MCF 10A (cell line): ENCODE measurements around the gene CXCL16. TPM values are rescaled to one million over a fixed set of nuclear protein-coding genes. Genes with fewer than 3 reads are reported as not detected.
"Not testable (repeated sequence)": the region's sequence is repeated elsewhere in the genome, so short reads cannot be mapped to it uniquely, and the experiment has no call there.

Experiments used
- BruUV-seq: library from RNA; stranded (reverse); fragments of 400-500 nt; replicated peaks from 2 replicates; lab custom pipeline; 2021; lab: Mats Ljungman, UMichigan
- CTCF ChIA-PET: fragments of 300-600 bp; sonication (Branson Sonifier 250); formaldehyde crosslinking; extraction: SDS; loops from one replicate; lab custom pipeline; 2021; ENCODE audit warnings: antibody characterized with exemption, inconsistent platforms; lab: Yijun Ruan, JAX
- POLR2A ChIA-PET: fragments of 300-600, 350-650 bp; sonication (Branson Sonifier 250); formaldehyde crosslinking; extraction: SDS; loops from one replicate; lab custom pipeline; 2020; ENCODE audit warnings: antibody characterized with exemption, inconsistent platforms; lab: Yijun Ruan, JAX
- DNase-seq: peaks from one replicate; pipeline ENCODE4 v3.0.0-alpha.2; 2018; ENCODE audit not compliant: unreplicated experiment
- H3K27ac Mint-ChIP-seq: one replicate; pipeline ENCODE4 v1.8.0; 2022; ENCODE audit warnings: mild to moderate bottlenecking, low read depth, mixed read lengths; ENCODE audit not compliant: unreplicated experiment
- H3K27me3 Mint-ChIP-seq: one replicate; pipeline ENCODE4 v1.8.0; 2022; ENCODE audit warnings: mixed read lengths; ENCODE audit not compliant: insufficient read depth, unreplicated experiment
- H3K36me3 Mint-ChIP-seq: one replicate; pipeline ENCODE4 v1.8.0; 2022; ENCODE audit warnings: mild to moderate bottlenecking, moderate library complexity, mixed read lengths; ENCODE audit not compliant: insufficient read depth, unreplicated experiment
- H3K4me1 Mint-ChIP-seq: one replicate; pipeline ENCODE4 v1.8.0; 2022; ENCODE audit warnings: mixed read lengths; ENCODE audit not compliant: insufficient read depth, unreplicated experiment
- H3K4me3 Mint-ChIP-seq: one replicate; pipeline ENCODE4 v1.8.0; 2022; ENCODE audit warnings: mild to moderate bottlenecking, moderate library complexity, mixed read lengths; ENCODE audit not compliant: unreplicated experiment
- H3K9me3 Mint-ChIP-seq: one replicate; pipeline ENCODE4 v1.8.0; 2022; ENCODE audit warnings: mixed read lengths; ENCODE audit not compliant: unreplicated experiment
- intact Hi-C: fragments of 100-400 bp; cut with micrococcal nuclease; formaldehyde crosslinking; loops from 2 replicates; pipeline ENCODE4 v1.14.1; 2022
- total RNA-seq: library from RNA; stranded (reverse); gene quantifications from 2 replicates; pipeline ENCODE4 v1.2.3, GENCODE V29; 2022
- TF ChIP-seq, protein P1 (sequence below): fragments of 200-600 bp; IDR thresholded peaks from one replicate; pipeline ENCODE4 v1.8.0; 2022; ENCODE audit warnings: antibody characterized with exemption, mild to moderate bottlenecking; ENCODE audit not compliant: unreplicated experiment

CXCL16 gene
- total RNA-seq, 1 experiment from 2014 or later, result 16.7 TPM

DNA sequence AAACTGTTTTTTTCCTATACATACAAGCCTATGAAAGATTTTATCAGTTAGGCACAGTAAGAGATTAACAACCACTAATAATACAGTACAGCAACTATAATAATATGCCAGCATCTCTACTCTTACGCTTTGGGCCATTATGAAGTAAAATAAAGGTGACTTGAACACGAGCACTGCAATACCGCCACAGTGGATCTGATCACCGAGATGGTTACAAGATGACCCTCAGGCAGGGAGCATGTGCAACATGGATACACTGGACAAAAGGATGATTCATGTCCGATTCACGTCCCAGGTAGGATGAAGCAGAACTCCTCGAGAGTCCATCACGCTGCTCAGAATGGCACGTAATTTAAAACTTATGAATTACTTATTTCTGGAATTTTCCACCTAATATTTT lies 46.3 kb downstream of the CXCL16 start:
- peaks cover 5% of the 10 kb centered on the region for H3K4me1 Mint-ChIP-seq
- no TSS peak for BruUV-seq
- H3K27ac Mint-ChIP-seq, result no peak overlapping the region
- TF ChIP-seq, protein P1, sequence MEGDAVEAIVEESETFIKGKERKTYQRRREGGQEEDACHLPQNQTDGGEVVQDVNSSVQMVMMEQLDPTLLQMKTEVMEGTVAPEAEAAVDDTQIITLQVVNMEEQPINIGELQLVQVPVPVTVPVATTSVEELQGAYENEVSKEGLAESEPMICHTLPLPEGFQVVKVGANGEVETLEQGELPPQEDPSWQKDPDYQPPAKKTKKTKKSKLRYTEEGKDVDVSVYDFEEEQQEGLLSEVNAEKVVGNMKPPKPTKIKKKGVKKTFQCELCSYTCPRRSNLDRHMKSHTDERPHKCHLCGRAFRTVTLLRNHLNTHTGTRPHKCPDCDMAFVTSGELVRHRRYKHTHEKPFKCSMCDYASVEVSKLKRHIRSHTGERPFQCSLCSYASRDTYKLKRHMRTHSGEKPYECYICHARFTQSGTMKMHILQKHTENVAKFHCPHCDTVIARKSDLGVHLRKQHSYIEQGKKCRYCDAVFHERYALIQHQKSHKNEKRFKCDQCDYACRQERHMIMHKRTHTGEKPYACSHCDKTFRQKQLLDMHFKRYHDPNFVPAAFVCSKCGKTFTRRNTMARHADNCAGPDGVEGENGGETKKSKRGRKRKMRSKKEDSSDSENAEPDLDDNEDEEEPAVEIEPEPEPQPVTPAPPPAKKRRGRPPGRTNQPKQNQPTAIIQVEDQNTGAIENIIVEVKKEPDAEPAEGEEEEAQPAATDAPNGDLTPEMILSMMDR, result no peak
- ChIA-PET CTCF (no interaction called here), POLR2A (no interaction called here)
- H3K9me3 Mint-ChIP-seq, result no peaks in the 10 kb centered on the region
- peak; percentile 39 for DNase-seq
- intact Hi-C loops, result no loop called here
- H3K36me3 Mint-ChIP-seq, result peaks cover 74% of the 10 kb centered on the region
- H3K27me3 Mint-ChIP-seq, result no peaks in the 10 kb centered on the region
- H3K4me3 Mint-ChIP-seq, result no peak overlapping the region

DNA sequence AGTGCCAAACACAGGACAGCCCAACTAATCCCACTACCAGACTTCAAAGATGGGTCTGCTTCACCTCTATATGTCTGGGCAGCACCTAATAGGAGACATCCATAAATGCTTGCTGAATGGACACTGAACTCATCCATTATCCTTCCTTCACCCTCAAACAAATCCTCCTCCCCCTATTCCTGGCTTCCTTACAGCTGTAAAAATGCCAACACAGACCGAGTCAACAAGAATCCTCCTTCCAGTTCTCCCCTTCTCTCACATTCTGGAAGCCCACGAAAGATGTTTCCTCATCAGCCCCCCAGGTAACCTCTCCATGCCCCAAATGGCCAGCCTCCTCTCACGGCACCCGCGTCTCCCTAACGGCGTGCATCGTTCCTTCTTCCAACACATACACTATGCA lies 48.0 kb downstream of the CXCL16 start:
- H3K36me3 Mint-ChIP-seq, result peaks cover 79% of the 10 kb centered on the region
- H3K27ac Mint-ChIP-seq, result no peak overlapping the region
- TF ChIP-seq, protein P1, result no peak
- intact Hi-C loops, result no loop called here
- H3K4me3 Mint-ChIP-seq, result no peak overlapping the region
- peaks cover 5% of the 10 kb centered on the region for H3K4me1 Mint-ChIP-seq
- POLR2A ChIA-PET, result interaction anchor here (0.7 to 1.6 kb wide), 3 partner anchors 11 to 1717 kb away, joined by 3 to 7 read pairs (median 3); no protein-coding TSS in a partner anchor
- H3K27me3 Mint-ChIP-seq, result no peaks in the 10 kb centered on the region
- no TSS peak for BruUV-seq
- no peaks in the 10 kb centered on the region for H3K9me3 Mint-ChIP-seq
- no peak for DNase-seq
- CTCF ChIA-PET, result interaction anchor here (0.7 kb wide), 1 partner anchor 11 kb away, joined by 3 read pairs; no protein-coding TSS in a partner anchor

DNA sequence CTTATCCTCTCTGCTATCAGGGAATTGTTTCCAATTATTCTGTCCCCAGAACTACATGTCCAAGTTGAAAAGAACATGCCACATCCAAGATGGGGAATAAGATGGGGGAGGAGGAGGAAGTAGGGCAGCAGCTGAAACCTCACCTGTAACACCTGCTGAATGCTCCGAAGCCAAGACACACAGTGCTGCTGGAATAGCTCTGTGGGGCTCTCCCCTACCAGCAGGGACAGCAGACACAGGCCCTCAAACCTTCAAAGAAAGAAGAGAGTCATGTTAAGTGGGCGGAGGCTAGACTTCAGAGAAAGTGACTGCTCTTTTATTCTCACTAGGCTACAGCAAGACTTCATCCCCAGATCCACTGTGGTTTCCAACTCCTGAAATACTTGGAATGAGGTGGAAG lies 49.0 kb downstream of the CXCL16 start:
- H3K4me1 Mint-ChIP-seq, result peaks cover 5% of the 10 kb centered on the region
- no TSS peak for BruUV-seq
- CTCF ChIA-PET, result interaction anchor here (0.7 kb wide), 1 partner anchor 12 kb away, joined by 3 read pairs; no protein-coding TSS in a partner anchor

DNA sequence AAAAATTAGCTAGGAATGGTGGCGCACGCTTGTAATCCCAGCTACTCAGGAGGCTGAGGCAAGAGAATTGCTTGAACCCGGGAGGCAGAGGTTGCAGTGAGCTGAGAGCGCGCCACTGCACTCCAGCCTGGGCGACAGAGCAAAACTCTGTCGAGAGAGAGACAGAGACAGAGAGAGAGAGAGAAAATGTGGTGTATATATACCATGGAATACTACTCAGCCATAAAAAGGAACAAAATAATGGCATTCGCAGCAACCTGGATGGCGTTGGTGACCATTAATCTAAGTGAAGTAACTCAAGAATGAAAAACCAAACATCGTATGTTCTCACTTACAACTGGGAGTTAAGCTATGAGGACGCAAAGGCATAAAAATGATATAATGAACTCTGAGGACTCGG lies 49.9 kb downstream of the CXCL16 start:
- H3K4me1 Mint-ChIP-seq, H3K9me3 Mint-ChIP-seq, H3K4me3 Mint-ChIP-seq, intact Hi-C loops, DNase-seq, H3K27me3 Mint-ChIP-seq, H3K27ac Mint-ChIP-seq, CTCF ChIA-PET, BruUV-seq: not testable (repeated sequence)
- POLR2A ChIA-PET, result interaction anchor here (1.7 kb wide), 1 partner anchor 13 kb away, joined by 5 read pairs; no protein-coding TSS in a partner anchor
- H3K36me3 Mint-ChIP-seq, result peaks cover 72% of the 10 kb centered on the region

More for the DNA sequence above, 49.0 kb downstream of the CXCL16 start:
- no peak for DNase-seq
- no peaks in the 10 kb centered on the region for H3K9me3 Mint-ChIP-seq
- intact Hi-C loops, result no loop called here
- POLR2A ChIA-PET, result interaction anchor here (0.8 kb wide), 1 partner anchor 15 kb away, joined by 3 read pairs; no protein-coding TSS in a partner anchor
- TF ChIP-seq, protein P1, result no peak
- H3K4me3 Mint-ChIP-seq, result no peak overlapping the region
- no peak overlapping the region for H3K27ac Mint-ChIP-seq
- no peaks in the 10 kb centered on the region for H3K27me3 Mint-ChIP-seq
- peaks cover 79% of the 10 kb centered on the region for H3K36me3 Mint-ChIP-seq

DNA sequence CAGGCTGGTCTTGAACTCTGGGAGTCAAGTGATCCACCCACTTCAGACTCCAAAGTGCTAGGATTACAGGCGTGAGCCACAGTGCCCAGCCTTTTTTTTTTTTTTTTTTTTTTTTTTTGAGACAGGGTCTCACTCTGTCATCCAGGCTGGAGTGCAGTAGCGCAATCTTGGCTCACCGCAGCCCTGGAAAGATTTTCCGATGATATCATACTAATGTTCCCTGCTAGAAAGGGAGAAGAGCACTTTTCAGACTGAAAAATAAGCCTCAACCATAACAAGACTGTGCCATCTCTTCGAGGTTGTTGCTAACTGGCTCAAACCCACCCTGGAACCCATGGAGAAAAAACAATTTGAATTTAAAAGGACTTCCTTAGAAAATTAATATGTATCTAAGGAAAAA lies 56.0 kb downstream of the CXCL16 start:
- H3K27ac Mint-ChIP-seq, CTCF ChIA-PET, H3K4me3 Mint-ChIP-seq, H3K9me3 Mint-ChIP-seq, intact Hi-C loops, H3K27me3 Mint-ChIP-seq, DNase-seq, POLR2A ChIA-PET, BruUV-seq: not testable (repeated sequence)
- Mint-ChIP-seq H3K36me3 (peaks cover 91% of the 10 kb centered on the region), H3K4me1 (peaks cover 20% of the 10 kb centered on the region)

Other genes with a start within 250 kb of the CXCL16 start
- gene SPNS2, start 241.0 kb downstream of the CXCL16 start, total RNA-seq, result not detected in 2 replicates
- 78.3 and 123 TPM in 2 replicates for gene MYBBP1A, start 184.5 kb downstream of the CXCL16 start, total RNA-seq
- gene GGT6, start 179.4 kb downstream of the CXCL16 start, total RNA-seq, result not detected in 2 replicates
- not detected in 2 replicates for gene SMTNL2, start 155.4 kb downstream of the CXCL16 start, total RNA-seq
- not detected in 2 replicates for gene ALOX15, start 98.2 kb downstream of the CXCL16 start, total RNA-seq
- gene PELP1, start 35.8 kb downstream of the CXCL16 start, total RNA-seq, result 63.9 and 74.8 TPM in 2 replicates
- 20.7 and 25.1 TPM in 2 replicates for gene ARRB2, start 29.3 kb downstream of the CXCL16 start, total RNA-seq
- gene MED11, start 8.5 kb downstream of the CXCL16 start, total RNA-seq, result 15.2 and 15.8 TPM in 2 replicates
- gene ZMYND15, start 95 bp downstream of the CXCL16 start, total RNA-seq, result 1.3 and 1.8 TPM in 2 replicates
- gene TM4SF5, start 32.0 kb upstream of the CXCL16 start, total RNA-seq, result not detected in 2 replicates
- gene VMO1, start 46.4 kb upstream of the CXCL16 start, total RNA-seq, result 0.77 and 1.1 TPM in 2 replicates
- not detected in 2 replicates for gene GLTPD2, start 49.0 kb upstream of the CXCL16 start, total RNA-seq
- gene PSMB6, start 56.2 kb upstream of the CXCL16 start, total RNA-seq, result 169 and 182 TPM in 2 replicates
- gene PLD2, start 67.2 kb upstream of the CXCL16 start, total RNA-seq, result 27.6 and 31.7 TPM in 2 replicates
- gene MINK1, start 93.4 kb upstream of the CXCL16 start, total RNA-seq, result 106 and 124 TPM in 2 replicates
- 3.6 and 4.3 TPM in 2 replicates for gene C17orf107, start 159.6 kb upstream of the CXCL16 start, total RNA-seq
- gene CHRNE, start 163.2 kb upstream of the CXCL16 start, total RNA-seq, result not detected in 2 replicates
- gene GP1BA, start 192.3 kb upstream of the CXCL16 start, total RNA-seq, result not detected in 2 replicates
- 46.8 and 54.5 TPM in 2 replicates for gene SLC25A11, start 200.1 kb upstream of the CXCL16 start, total RNA-seq
- gene RNF167, start 200.3 kb upstream of the CXCL16 start, total RNA-seq, result 100.0 and 109 TPM in 2 replicates
- 1,010 and 1,106 TPM in 2 replicates for gene PFN1, start 208.6 kb upstream of the CXCL16 start, total RNA-seq
- gene ENO3, start 211.2 kb upstream of the CXCL16 start, total RNA-seq, result 19.0 and 20.2 TPM in 2 replicates
- gene SPAG7, start 227.9 kb upstream of the CXCL16 start, total RNA-seq, result 112 and 151 TPM in 2 replicates
- gene CAMTA2, start 247.7 kb upstream of the CXCL16 start, total RNA-seq, result 126 and 154 TPM in 2 replicates